Neural cell (in vitro differentiated cells): Measurements from ENCODE around the gene MYL12A.

ENCODE experiments used
- EZH2 ChIP-seq: fragments of 200-600, 300-800 bp; shearing (Covaris generic), sonication (generic); IDR thresholded peaks from 2 replicates; pipeline ENCODE4 v1.6.1; 2014; ENCODE audit warnings: antibody characterized with exemption, low read length, borderline replicate concordance, mild to moderate bottlenecking; ENCODE audit not compliant: insufficient read depth, poor library complexity, severe bottlenecking
- MXI1 ChIP-seq: fragments of 450-650 bp; conservative IDR thresholded peaks from 2 replicates; pipeline ENCODE4 v1.6.1; 2014; ENCODE audit warnings: antibody characterized with exemption, mild to moderate bottlenecking; ENCODE audit not compliant: poor library complexity, severe bottlenecking
- RAD21 ChIP-seq: fragments of 450-650 bp; conservative IDR thresholded peaks from 2 replicates; pipeline ENCODE4 v1.6.1; 2014; ENCODE audit warnings: antibody characterized with exemption, mild to moderate bottlenecking, moderate library complexity
- SMC3 ChIP-seq: fragments of 450-650 bp; conservative IDR thresholded peaks from 2 replicates; pipeline ENCODE4 v1.6.1; 2014; ENCODE audit warnings: antibody characterized with exemption, mild to moderate bottlenecking, moderate library complexity; ENCODE audit not compliant: poor library complexity
- TF ChIP-seq, protein P1 (sequence below): fragments of 450-650 bp; IDR thresholded peaks from 2 replicates; pipeline ENCODE4 v1.5.1; 2014; ENCODE audit warnings: antibody characterized with exemption, mild to moderate bottlenecking, moderate library complexity; ENCODE audit not compliant: poor library complexity, severe bottlenecking
- TF ChIP-seq, protein P2 (sequence below): IDR thresholded peaks from 2 replicates; pipeline ENCODE4 v1.6.1; 2012; ENCODE audit warnings: borderline replicate concordance

DNA sequence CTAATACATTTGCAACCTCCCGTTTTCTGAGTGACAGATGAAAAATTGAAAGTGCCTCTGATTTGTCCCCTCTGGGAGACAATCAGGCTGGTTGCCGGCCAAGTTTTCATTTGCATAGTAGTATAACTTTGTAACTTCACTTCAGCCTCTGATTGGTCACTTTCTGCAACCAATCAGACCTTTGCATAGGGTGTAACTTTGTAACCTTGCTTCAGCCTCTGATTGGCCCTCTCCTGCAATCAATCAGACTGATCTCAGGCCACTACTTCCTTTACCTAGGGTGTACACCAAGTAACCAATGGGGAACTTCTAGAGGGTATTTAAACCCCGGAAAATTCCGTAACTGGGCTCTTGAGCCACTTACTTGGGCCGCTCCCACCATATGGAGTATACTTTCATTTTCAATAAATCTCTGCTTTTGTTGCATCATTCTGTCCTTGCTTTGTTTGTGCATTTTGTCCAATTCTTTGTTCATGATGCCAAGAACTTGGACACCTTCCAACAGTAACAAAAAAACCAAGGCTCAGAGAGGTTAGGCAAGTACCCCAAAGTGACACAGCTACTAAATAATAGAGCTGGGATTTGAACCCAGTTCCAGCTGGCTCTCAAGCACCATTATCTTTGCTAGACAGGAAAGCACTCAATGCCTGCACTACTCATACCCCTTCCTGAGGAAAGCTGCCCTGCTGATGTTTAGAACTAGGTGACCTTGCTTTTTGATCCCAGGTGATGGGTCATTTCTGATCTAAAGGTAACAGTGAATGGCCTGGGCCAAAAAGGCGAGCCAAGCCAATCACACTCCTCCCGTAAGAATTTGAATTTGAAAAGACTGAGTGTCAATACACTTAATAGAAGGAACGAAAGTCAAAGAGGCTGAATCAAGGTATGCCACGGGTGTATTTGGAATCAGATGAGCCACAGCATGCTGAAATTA is 16.9 kb upstream of the MYL12A start:
- TF ChIP-seq RAD21 = no peak
- TF ChIP-seq, protein P1, sequence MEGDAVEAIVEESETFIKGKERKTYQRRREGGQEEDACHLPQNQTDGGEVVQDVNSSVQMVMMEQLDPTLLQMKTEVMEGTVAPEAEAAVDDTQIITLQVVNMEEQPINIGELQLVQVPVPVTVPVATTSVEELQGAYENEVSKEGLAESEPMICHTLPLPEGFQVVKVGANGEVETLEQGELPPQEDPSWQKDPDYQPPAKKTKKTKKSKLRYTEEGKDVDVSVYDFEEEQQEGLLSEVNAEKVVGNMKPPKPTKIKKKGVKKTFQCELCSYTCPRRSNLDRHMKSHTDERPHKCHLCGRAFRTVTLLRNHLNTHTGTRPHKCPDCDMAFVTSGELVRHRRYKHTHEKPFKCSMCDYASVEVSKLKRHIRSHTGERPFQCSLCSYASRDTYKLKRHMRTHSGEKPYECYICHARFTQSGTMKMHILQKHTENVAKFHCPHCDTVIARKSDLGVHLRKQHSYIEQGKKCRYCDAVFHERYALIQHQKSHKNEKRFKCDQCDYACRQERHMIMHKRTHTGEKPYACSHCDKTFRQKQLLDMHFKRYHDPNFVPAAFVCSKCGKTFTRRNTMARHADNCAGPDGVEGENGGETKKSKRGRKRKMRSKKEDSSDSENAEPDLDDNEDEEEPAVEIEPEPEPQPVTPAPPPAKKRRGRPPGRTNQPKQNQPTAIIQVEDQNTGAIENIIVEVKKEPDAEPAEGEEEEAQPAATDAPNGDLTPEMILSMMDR = no peak
- no peak for TF ChIP-seq EZH2
- TF ChIP-seq, protein P2, sequence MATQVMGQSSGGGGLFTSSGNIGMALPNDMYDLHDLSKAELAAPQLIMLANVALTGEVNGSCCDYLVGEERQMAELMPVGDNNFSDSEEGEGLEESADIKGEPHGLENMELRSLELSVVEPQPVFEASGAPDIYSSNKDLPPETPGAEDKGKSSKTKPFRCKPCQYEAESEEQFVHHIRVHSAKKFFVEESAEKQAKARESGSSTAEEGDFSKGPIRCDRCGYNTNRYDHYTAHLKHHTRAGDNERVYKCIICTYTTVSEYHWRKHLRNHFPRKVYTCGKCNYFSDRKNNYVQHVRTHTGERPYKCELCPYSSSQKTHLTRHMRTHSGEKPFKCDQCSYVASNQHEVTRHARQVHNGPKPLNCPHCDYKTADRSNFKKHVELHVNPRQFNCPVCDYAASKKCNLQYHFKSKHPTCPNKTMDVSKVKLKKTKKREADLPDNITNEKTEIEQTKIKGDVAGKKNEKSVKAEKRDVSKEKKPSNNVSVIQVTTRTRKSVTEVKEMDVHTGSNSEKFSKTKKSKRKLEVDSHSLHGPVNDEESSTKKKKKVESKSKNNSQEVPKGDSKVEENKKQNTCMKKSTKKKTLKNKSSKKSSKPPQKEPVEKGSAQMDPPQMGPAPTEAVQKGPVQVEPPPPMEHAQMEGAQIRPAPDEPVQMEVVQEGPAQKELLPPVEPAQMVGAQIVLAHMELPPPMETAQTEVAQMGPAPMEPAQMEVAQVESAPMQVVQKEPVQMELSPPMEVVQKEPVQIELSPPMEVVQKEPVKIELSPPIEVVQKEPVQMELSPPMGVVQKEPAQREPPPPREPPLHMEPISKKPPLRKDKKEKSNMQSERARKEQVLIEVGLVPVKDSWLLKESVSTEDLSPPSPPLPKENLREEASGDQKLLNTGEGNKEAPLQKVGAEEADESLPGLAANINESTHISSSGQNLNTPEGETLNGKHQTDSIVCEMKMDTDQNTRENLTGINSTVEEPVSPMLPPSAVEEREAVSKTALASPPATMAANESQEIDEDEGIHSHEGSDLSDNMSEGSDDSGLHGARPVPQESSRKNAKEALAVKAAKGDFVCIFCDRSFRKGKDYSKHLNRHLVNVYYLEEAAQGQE = no peak
- no peak for TF ChIP-seq MXI1
- TF ChIP-seq SMC3 = no peak
